ENCODE results near the gene THEMIS.
"Not testable (repeated sequence)": the region's sequence is repeated elsewhere in the genome, so short reads cannot be mapped to it uniquely, and the experiment has no call there.

Gene THEMIS

GRCh38 chr6:127912914-127913313, 12.1 kb upstream of the THEMIS start:
- no peak for DNase-seq (ENCODE audit: low read depth)

- no peak for DNase-seq (ENCODE audit: low read depth)
Measured at GRCh38 chr6:127907960-127908640, 7.2 kb upstream of the THEMIS start.

- no peak for DNase-seq (ENCODE audit: low read depth)
Measured at GRCh38 chr6:127904160-127904559, 3.3 kb upstream of the THEMIS start.

GRCh38 chr6:127902933-127903332, 2.1 kb upstream of the THEMIS start:
- DNase-seq (ENCODE audit: low read depth) = no peak

GRCh38 chr6:127897484-127897883, 3.4 kb downstream of the THEMIS start:
- no peak for DNase-seq (ENCODE audit: low read depth)

- no peak for DNase-seq (ENCODE audit: low read depth)
Measured at GRCh38 chr6:127894051-127894450, 6.8 kb downstream of the THEMIS start.

- no peak for DNase-seq (ENCODE audit: low read depth)
Measured at GRCh38 chr6:127893541-127893940, 7.3 kb downstream of the THEMIS start.

GRCh38 chr6:127891731-127892326, 9.0 kb downstream of the THEMIS start:
- no peak for DNase-seq (ENCODE audit: low read depth)

GRCh38 chr6:127886603-127887002, 14.3 kb downstream of the THEMIS start:
- no peak for DNase-seq (ENCODE audit: low read depth)

GRCh38 chr6:127884134-127884533, 16.7 kb downstream of the THEMIS start:
- no peak for DNase-seq (ENCODE audit: low read depth)

GRCh38 chr6:127881949-127882348, 18.9 kb downstream of the THEMIS start:
- not testable (repeated sequence) for DNase-seq (ENCODE audit: low read depth)

GRCh38 chr6:127880429-127880828, 20.4 kb downstream of the THEMIS start:
- DNase-seq (ENCODE audit: low read depth) = no peak

GRCh38 chr6:127879685-127880084, 21.2 kb downstream of the THEMIS start:
- DNase-seq (ENCODE audit: low read depth) = no peak

- no peak for DNase-seq (ENCODE audit: low read depth)
Measured at GRCh38 chr6:127878115-127878514, 22.7 kb downstream of the THEMIS start.

GRCh38 chr6:127877231-127877630, 23.6 kb downstream of the THEMIS start:
- no peak for DNase-seq (ENCODE audit: low read depth)

- DNase-seq (ENCODE audit: low read depth) = no peak
Measured at GRCh38 chr6:127869772-127870404, 31.0 kb downstream of the THEMIS start.

GRCh38 chr6:127869183-127869582, 31.7 kb downstream of the THEMIS start:
- DNase-seq (ENCODE audit: low read depth) = no peak

GRCh38 chr6:127868338-127868737, 32.5 kb downstream of the THEMIS start:
- DNase-seq (ENCODE audit: low read depth) = no peak

GRCh38 chr6:127866766-127867165, 34.1 kb downstream of the THEMIS start:
- DNase-seq (ENCODE audit: low read depth) = no peak

GRCh38 chr6:127865108-127865507, 35.8 kb downstream of the THEMIS start:
- no peak for DNase-seq (ENCODE audit: low read depth)

GRCh38 chr6:127864701-127865100, 36.2 kb downstream of the THEMIS start:
- no peak for DNase-seq (ENCODE audit: low read depth)

GRCh38 chr6:127860723-127861122, 40.1 kb downstream of the THEMIS start:
- no peak for DNase-seq (ENCODE audit: low read depth)

GRCh38 chr6:127859956-127860355, 40.9 kb downstream of the THEMIS start:
- no peak for DNase-seq (ENCODE audit: low read depth)
